SH-SY5Y (cell line): Measurements from ENCODE around the gene SLC2A5.

ENCODE experiments used
- GATA2 ChIP-seq: IDR thresholded peaks from 2 replicates; pipeline ENCODE4 v1.6.1; 2011; ENCODE audit warnings: mild to moderate bottlenecking, low read depth, low read length
- GATA3 ChIP-seq: IDR thresholded peaks from 2 replicates; pipeline ENCODE4 v1.6.1; 2011; ENCODE audit warnings: low read depth, mild to moderate bottlenecking, low read length, moderate library complexity

Gene SLC2A5

DNA sequence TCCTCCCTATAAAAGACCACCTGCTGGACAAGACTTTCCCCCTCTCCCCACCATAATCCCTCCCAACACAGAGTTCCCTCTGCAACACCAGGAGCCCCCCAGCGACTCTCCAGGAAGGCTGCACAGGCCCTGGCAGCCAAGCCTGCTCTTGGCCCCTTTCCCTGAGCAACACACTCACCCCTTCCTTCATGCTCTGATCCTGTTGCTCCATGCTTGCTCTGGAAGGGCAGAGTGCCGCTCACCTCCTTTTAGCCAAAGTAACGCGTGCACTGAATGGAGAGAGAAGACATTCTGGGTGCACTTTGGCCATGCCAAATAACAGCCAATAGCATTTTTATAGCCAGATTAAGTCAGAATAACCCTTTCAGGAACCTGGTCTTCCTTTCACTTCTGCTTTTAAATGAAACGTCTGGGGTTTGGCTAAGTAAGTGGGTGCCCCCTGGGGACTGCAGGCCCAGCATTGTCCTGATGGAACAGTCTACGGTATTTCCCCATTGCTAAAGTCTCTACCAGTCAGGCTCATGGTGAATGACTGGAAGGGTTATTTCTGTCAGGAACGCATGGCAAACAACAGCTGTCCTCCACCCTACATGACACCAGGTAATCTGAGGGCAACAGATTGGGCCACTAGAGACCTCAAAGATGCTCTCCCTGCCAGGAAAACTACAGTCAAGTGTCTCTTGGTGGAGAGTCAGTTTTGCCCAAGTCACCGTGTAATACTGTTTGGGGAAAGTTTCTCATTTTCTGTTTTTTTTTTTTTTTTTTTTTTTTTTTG lies at the start of gene SLC2A5:
Gene SLC2A5, minus strand, starts transcription at position 310 of the 775 bp plus-strand sequence. Its CDS starts 99 bp downstream, at position 211.
- no peak for TF ChIP-seq GATA3
- TF ChIP-seq GATA2, result no peak

DNA sequence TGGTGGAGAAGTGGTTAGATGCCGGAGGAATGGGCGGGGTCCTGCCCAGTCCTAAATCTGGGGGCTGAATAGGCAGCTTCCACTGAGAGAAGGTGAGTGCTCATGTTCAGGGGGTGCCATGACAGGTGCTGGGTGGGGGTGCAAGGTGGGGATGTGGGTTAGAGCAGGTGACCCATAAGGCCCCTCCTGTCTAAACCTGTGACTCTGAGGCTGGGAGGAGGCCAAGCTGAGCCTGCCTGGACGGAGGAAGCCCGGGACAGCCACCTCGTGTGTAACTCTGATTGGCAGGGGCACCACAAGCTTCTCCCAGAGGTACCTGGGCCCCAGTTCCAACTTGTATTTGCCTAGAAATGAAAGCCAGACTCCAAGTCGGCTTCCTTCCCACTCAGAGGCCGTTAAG lies 48.8 kb upstream of the SLC2A5 start:
- TF ChIP-seq GATA3 (no peak), GATA2 (no peak)

DNA sequence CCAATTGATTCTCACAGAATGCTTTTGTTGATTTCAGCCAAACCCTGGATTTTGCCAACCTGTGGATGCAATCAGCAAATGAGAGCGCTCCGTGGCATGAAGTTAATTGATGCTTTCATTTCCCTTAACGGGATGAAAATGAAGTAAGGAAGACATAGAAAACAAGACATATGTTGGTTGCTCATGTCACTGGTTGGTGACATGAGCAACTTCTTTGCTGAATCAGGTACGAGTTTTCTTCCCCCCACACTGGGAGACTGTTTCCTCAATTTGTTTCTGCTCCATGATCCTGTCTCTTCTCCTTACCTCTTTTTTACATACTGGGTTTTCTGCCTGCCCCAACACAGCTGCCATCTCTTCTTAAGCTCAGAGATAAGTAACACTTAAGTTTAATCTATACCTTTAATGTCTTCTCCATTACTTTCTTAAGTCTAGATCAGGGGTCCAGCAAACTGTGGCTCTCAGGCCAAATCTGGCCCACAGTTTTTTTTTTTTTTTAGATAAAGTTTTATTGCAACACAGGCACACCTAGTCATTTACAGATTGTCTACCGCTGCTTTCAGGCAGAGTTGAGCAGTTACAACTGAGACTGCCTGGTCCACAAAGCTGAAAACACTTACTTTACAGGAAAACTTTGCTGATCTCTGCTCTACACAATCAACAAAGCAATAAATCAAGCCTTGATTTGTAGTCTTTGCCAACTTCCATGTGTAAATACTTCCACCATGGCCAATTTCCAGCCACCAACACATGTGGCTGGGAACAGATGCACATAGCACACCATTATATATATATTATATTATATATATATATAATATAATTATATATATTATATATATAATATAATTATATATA lies 46.1 kb upstream of the SLC2A5 start:
- no peak for TF ChIP-seq GATA3
- no peak for TF ChIP-seq GATA2

- no peak for TF ChIP-seq GATA2
- no peak for TF ChIP-seq GATA3
Observed at GRCh38 chr1:9112961-9113880, 43.8 kb upstream of the SLC2A5 start.

DNA sequence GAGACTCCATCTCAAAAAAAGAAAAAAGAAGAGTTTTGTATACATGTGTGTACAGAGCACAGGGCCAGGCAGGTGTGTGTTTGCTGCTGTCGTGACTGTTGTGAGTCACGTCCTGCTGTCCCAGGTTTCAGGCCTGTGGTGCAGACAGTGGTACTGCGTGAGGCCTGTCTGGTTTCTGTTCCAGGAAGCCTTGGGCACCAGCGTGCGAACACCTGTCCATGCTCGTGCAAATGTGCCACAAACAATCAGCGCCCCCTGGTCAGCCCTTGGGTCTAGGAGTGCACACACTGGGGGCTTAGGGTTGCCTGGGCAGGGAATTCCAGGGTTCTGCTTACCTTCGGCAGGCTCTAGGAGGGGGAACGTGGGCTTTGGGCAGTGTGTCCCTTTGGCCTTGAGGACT lies 42.5 kb upstream of the SLC2A5 start:
- TF ChIP-seq GATA3 (no peak), GATA2 (no peak)

DNA sequence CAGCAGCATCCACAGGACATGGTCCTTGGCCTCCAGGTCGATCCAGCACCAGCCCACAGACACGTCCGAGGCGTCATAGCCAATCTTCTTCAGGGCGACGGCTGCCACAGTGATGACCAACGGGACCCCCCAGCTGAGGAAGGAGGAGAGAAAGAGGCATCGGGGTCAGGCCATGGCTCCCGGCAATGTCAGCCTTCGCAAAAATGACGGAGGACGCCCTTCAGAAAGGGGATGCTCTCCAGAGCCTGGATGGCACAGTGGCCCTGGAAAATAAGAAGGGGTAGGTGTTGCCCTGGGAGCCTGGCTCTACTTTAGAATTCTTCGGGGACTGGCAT lies 41.9 kb upstream of the SLC2A5 start:
- no peak for TF ChIP-seq GATA2
- TF ChIP-seq GATA3, result no peak

DNA sequence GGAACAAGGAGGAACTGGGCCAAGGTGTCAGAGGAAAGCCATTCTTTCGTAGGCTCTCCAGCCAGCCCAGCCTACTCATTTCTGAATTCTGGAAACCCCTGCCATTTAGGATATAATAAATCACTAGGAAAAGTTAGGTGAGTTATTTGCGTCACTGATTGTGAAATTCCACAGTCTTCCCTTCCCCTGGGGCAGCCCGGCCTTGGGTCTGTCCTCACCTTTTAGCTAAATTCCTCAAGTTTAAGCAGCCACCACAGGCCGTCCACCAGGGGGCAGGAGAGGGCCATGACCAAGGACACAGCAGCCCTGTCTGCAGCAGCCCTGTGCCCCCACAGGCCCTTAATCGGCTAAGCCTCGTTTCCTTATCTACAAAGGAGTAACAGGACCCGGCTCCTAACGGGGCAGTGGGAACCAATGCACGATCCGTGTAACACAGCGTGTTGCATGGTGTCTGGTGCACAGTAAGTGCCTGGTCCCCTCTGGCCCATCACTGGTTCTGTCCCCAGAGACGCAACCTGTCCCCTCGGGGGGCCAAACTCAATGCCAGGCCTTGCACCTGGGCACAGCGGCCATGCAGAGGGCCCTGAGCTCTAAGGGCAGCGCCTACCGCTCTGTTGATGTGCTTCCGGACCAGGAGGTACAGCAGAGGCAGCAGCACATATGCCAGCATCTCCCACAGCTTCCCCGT lies 41.4 kb upstream of the SLC2A5 start:
- TF ChIP-seq GATA2 (0 out of 2 replicates have a peak, but pooled peaks have one; percentile 37), GATA3 (no peak)

GRCh38 chr1:9108056-9108665 lies 38.7 kb upstream of the SLC2A5 start:
- TF ChIP-seq GATA3, result no peak
- TF ChIP-seq GATA2, result no peak

GRCh38 chr1:9107136-9107535 lies 37.7 kb upstream of the SLC2A5 start:
- TF ChIP-seq GATA2 (no peak), GATA3 (no peak)

GRCh38 chr1:9106286-9106685 lies 36.9 kb upstream of the SLC2A5 start:
- TF ChIP-seq GATA3 (no peak), GATA2 (no peak)

DNA sequence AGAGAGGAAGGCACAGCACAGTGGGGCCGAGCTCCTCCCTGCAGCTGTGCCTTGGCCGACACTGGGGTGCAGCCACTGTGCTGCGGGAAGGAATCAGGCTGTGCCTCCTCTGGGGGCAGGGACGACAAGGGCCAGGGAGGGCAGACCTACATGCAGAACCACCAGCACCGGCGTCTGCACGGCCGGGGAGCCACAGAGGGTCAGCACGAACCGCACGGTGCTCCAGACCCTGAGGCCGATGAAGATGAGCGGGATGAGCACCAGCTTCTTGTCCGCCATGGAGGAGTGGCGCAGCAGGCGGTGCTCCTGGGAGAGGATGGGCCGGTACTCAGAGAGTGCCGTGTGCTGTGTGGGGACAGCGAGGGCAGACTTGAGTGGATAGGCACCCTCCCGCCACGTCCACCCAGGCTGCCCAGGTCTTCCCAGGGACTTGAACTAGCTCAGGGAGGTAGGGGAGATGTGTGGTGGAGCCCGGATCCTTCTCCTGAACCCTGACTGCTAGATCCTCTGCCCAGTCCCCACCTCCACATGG lies 36.0 kb upstream of the SLC2A5 start:
- no peak for TF ChIP-seq GATA3
- TF ChIP-seq GATA2, result no peak

GRCh38 chr1:9101510-9102146 lies 32.2 kb upstream of the SLC2A5 start:
- no peak for TF ChIP-seq GATA3
- no peak for TF ChIP-seq GATA2
